Measurements from ENCODE around the gene B4GALT2. TPM values are rescaled to one million over a fixed set of nuclear protein-coding genes. Genes with fewer than 3 reads are reported as not detected.
A peak's percentile ranks its signal among the peaks of the same experiment; 100 is the strongest.

B4GALT2 gene
- total RNA-seq, 4 donors from 2014 or later, result 38.9 to 59.3 (median 48.3) TPM

DNA sequence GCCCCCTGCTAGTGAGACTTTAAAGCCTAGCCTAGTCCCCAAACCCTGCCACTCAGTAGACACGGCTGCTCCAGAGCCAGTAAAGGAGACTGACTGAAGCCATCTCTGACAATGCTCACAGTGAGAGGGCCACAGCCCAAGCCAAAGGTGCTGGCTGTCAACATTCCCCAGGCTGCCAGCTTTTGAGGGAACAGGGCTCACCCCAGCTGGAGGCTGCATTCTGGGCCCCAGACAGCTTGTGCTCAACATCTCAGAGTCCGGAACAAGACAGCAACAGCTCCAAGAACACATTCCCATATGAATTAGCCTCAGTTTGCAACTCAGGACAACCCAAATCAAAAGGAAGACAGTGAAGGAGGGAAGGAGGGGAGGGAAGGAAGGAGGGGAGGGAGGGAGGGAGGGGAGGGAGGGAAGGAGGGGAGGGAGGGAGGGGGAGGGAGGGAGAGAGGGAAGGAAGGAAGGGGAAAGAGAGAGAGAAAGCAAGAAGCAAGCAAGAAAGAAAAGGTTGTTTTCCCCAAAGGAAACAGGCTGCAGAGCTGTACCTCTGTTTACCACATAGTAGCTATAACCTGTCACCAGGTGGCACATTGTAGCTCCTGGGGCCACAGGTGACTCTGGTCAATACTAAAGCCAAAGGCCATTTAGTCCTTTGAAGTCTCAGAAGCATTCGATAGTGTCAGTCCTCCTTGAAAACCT is 40.0 kb upstream of the B4GALT2 start:
- intact Hi-C loops (cut with DNase I), result no loop called here
- Histone ChIP-seq H3K4me3 (no peak overlapping the region), H3K27me3 (peaks cover 0 to 11% (median 0%) of the 10 kb centered on the region in 4 donors), H3K27ac (no peak overlapping the region), H3K36me3 (peaks cover 0 to 3% (median 2%) of the 10 kb centered on the region in 3 donors), H3K9me3 (no peaks in the 10 kb centered on the region), H3K4me1 (peaks cover 12 to 46% (median 30%) of the 10 kb centered on the region in 3 donors)
- no peak for DNase-seq
- 68 to 73% methylated on average over 2 to 3 of the region's 3 CpGs for WGBS, 2 donors
- TF ChIP-seq, protein P1, sequence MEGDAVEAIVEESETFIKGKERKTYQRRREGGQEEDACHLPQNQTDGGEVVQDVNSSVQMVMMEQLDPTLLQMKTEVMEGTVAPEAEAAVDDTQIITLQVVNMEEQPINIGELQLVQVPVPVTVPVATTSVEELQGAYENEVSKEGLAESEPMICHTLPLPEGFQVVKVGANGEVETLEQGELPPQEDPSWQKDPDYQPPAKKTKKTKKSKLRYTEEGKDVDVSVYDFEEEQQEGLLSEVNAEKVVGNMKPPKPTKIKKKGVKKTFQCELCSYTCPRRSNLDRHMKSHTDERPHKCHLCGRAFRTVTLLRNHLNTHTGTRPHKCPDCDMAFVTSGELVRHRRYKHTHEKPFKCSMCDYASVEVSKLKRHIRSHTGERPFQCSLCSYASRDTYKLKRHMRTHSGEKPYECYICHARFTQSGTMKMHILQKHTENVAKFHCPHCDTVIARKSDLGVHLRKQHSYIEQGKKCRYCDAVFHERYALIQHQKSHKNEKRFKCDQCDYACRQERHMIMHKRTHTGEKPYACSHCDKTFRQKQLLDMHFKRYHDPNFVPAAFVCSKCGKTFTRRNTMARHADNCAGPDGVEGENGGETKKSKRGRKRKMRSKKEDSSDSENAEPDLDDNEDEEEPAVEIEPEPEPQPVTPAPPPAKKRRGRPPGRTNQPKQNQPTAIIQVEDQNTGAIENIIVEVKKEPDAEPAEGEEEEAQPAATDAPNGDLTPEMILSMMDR (IDR thresholded peaks at IDR 0.05), result no peak
- no peak for TF ChIP-seq POLR2A (IDR thresholded peaks at IDR 0.05)

DNA sequence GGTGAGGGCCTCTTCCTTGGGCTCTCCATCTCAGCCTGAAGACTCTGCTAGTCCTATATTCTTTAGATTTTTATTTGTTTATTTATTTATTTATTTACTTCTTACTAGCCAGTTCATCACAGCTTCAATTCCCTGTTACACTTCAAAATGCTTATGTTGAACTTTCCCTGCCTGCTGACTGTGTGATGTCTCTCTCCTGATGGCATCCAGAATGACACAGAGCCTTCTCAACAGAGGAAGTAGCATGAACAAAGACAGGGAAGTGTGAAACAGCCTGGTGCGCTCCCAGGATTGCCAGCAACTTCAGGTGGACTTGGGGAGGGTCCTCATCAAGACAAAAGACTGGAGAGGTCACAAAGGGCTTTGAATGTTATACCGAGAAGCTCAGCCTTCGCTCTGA is 36.6 kb upstream of the B4GALT2 start:
- H3K4me3 ChIP-seq, result no peak overlapping the region
- intact Hi-C loops (cut with DNase I), result loop anchor here (10.0 kb wide), 1 partner anchor 92 kb away; the partner anchor contains the start of gene SLC6A9

DNA sequence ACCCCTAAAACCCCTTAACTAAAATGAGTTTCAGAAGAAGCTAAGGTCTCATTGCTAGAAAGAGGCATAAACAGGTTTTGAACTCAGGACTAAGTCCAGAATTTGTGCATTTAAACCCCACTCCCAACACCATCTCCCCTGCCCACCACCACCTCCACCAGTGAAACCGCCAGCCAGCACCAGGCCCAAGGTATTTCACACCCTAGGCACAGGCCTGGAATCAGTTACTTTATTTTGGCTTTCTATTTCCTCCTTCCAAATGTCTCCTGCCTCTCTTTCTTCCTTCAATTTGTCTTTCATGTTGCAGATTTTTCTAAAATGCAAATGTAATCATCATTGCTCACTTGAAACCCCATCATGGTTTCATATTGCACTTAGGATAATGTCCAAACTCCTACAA is 34.1 kb upstream of the B4GALT2 start:
- intact Hi-C loops (cut with DNase I), result loop anchor here (10.0 kb wide), 1 partner anchor 90 kb away; the partner anchor contains the start of gene SLC6A9
- 85 to 100% methylated on average over 1 of the region's 1 CpG for WGBS, 2 donors
- no peak for DNase-seq

More for the DNA sequence above, 36.6 kb upstream of the B4GALT2 start:
- TF ChIP-seq, protein P1 (IDR thresholded peaks at IDR 0.05), result no peak
- no peak for TF ChIP-seq POLR2A (IDR thresholded peaks at IDR 0.05)
- no peak for DNase-seq
- Histone ChIP-seq H3K4me1 (peaks cover 13 to 39% (median 16%) of the 10 kb centered on the region in 3 donors), H3K9me3 (no peaks in the 10 kb centered on the region), H3K36me3 (peaks cover 0 to 3% (median 0%) of the 10 kb centered on the region in 3 donors), H3K27me3 (no peaks in the 10 kb centered on the region), H3K27ac (no peak overlapping the region)
- WGBS, 2 donors, result 88 to 89% methylated on average over 2 to 3 of the region's 3 CpGs

DNA sequence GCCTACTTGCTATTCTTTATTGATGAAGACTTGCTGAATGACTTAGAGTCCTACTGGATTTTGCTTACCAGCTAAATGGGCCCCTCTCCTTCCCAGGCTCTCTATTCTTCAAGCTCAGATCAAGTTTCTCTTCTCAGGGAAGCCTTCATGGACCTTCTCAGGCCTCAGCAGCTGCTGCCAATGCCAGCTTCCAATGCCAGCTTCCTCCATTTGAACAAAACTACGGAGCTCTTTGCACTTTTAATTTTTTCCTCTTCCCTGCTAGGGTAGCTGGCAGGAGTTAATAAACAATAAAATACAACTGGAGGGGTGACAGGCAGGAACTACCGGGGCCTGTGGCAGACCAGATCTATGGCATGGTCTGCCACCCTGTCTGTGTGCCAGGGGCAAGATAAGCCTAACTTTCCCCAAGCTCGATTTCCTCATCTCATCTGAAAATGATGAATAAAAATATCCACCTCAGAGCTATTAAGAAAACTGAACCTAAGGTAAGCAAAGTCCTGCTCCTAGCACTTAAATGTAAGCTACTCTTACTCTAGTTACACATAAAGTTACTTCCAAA is 33.3 kb upstream of the B4GALT2 start:
- H3K4me3 ChIP-seq, result peak overlapping the region; percentile 69 to 89 (median 79)
- peak overlapping the region; percentile 95 to 98 (median 98) for H3K27ac ChIP-seq
- 0 to 3% methylated on average over 3 of the region's 3 CpGs for WGBS, 2 donors
- peaks cover 27 to 46% (median 30%) of the 10 kb centered on the region in 3 donors for H3K4me1 ChIP-seq
- no peak for DNase-seq
- no peak for TF ChIP-seq POLR2A (IDR thresholded peaks at IDR 0.05)
- TF ChIP-seq, protein P1 (IDR thresholded peaks at IDR 0.05), result no peak
- no peaks in the 10 kb centered on the region for H3K27me3 ChIP-seq
- peaks cover 0 to 17% (median 4%) of the 10 kb centered on the region in 3 donors for H3K36me3 ChIP-seq
- intact Hi-C loops (cut with DNase I), result loop anchor here (10.0 kb wide), 1 partner anchor 89 kb away; the partner anchor contains the start of gene SLC6A9
- H3K9me3 ChIP-seq, result no peaks in the 10 kb centered on the region

More for the DNA sequence above, 34.1 kb upstream of the B4GALT2 start:
- no peaks in the 10 kb centered on the region for H3K27me3 ChIP-seq
- H3K4me1 ChIP-seq, result peaks cover 27 to 46% (median 30%) of the 10 kb centered on the region in 3 donors
- no peak for TF ChIP-seq POLR2A (IDR thresholded peaks at IDR 0.05)
- TF ChIP-seq, protein P1 (IDR thresholded peaks at IDR 0.05), result no peak
- peaks cover 0 to 8% (median 0%) of the 10 kb centered on the region in 3 donors for H3K36me3 ChIP-seq
- H3K4me3 ChIP-seq, result no peak overlapping the region
- H3K9me3 ChIP-seq, result no peaks in the 10 kb centered on the region
- H3K27ac ChIP-seq, result no peak overlapping the region
